ENCODE measurements around the gene CRTAC1. TPM values are rescaled to one million over a fixed set of nuclear protein-coding genes. Genes with fewer than 3 reads are reported as not detected.

Gene CRTAC1
- total RNA-seq, 4 donors from 2014 or later, result 17.5 to 35.1 (median 22.9) TPM

GRCh38 chr10:98039690-98040381, 9.4 kb upstream of the CRTAC1 start:
- TF ChIP-seq POLR2A (IDR thresholded peaks at IDR 0.05), result no peak
- TF ChIP-seq EP300 (IDR thresholded peaks at IDR 0.05), result no peak
- TF ChIP-seq CTCF (IDR thresholded peaks at IDR 0.05), result no peak
- peaks cover 0 to 4% (median 0%) of the 10 kb centered on the region in 4 donors for H3K4me1 ChIP-seq
- WGBS, 2 donors, result 65 to 67% methylated on average over 10 of the region's 10 CpGs
- no peaks in the 10 kb centered on the region for H3K9me3 ChIP-seq
- no peak for DNase-seq (ENCODE audit: low spot score in 2 of 2)
- H3K27ac ChIP-seq, result no peak overlapping the region
- H3K36me3 ChIP-seq, result no peaks in the 10 kb centered on the region
- no peak overlapping the region for H3K4me3 ChIP-seq
- peaks cover 0 to 26% of the 10 kb centered on the region in 2 donors for H3K27me3 ChIP-seq

GRCh38 chr10:98038288-98038687, 7.9 kb upstream of the CRTAC1 start:
- 15 to 17% methylated on average over 20 of the region's 20 CpGs for WGBS, 2 donors
- TF ChIP-seq EP300 (IDR thresholded peaks at IDR 0.05) (no peak), POLR2A (IDR thresholded peaks at IDR 0.05) (no peak), CTCF (IDR thresholded peaks at IDR 0.05) (no peak)

GRCh38 chr10:98035599-98035998, 5.2 kb upstream of the CRTAC1 start:
- H3K27me3 ChIP-seq, result peaks cover 0 to 30% of the 10 kb centered on the region in 2 donors
- no peaks in the 10 kb centered on the region for H3K36me3 ChIP-seq
- H3K4me3 ChIP-seq, result no peak overlapping the region
- H3K9me3 ChIP-seq, result no peaks in the 10 kb centered on the region
- 50 to 56% methylated on average over 1 of the region's 1 CpG for WGBS, 2 donors
- H3K4me1 ChIP-seq, result peaks cover 0 to 11% (median 2%) of the 10 kb centered on the region in 4 donors
- H3K27ac ChIP-seq, result no peak overlapping the region
- TF ChIP-seq CTCF (IDR thresholded peaks at IDR 0.05) (no peak), POLR2A (IDR thresholded peaks at IDR 0.05) (no peak), EP300 (IDR thresholded peaks at IDR 0.05) (no peak)
- no peak for DNase-seq (ENCODE audit: low spot score in 2 of 2)

More at GRCh38 chr10:98038288-98038687, 7.9 kb upstream of the CRTAC1 start:
- Histone ChIP-seq H3K27me3 (peaks cover 0 to 26% of the 10 kb centered on the region in 2 donors), H3K36me3 (no peaks in the 10 kb centered on the region), H3K4me1 (peaks cover 0 to 4% (median 0%) of the 10 kb centered on the region in 4 donors), H3K9me3 (no peaks in the 10 kb centered on the region), H3K4me3 (no peak overlapping the region), H3K27ac (no peak overlapping the region)
- no peak for DNase-seq (ENCODE audit: low spot score in 2 of 2)

- Histone ChIP-seq H3K36me3 (no peaks in the 10 kb centered on the region), H3K27me3 (peaks cover 0 to 34% of the 10 kb centered on the region in 2 donors), H3K27ac (no peak overlapping the region), H3K9me3 (no peaks in the 10 kb centered on the region), H3K4me1 (peaks cover 0 to 29% (median 14%) of the 10 kb centered on the region in 4 donors), H3K4me3 (no peak overlapping the region)
- 42 to 52% methylated on average over 3 of the region's 3 CpGs for WGBS, 2 donors
- no peak for TF ChIP-seq EP300 (IDR thresholded peaks at IDR 0.05)
- no peak for TF ChIP-seq CTCF (IDR thresholded peaks at IDR 0.05)
- no peak for TF ChIP-seq POLR2A (IDR thresholded peaks at IDR 0.05)
- DNase-seq (ENCODE audit: low spot score in 2 of 2), result no peak
These were observed 3.1 kb upstream of the CRTAC1 start for GRCh38 chr10:98033515-98033914.

- WGBS, 2 donors, result 31 to 33% methylated on average over 12 of the region's 12 CpGs
- Histone ChIP-seq H3K27ac (peak overlapping the region in 1 of 4 donors; percentile 80), H3K4me3 (peak overlapping the region in 2 of 4 donors; percentile 46 to 61), H3K4me1 (peaks cover 0 to 32% (median 14%) of the 10 kb centered on the region in 4 donors), H3K9me3 (no peaks in the 10 kb centered on the region), H3K36me3 (no peaks in the 10 kb centered on the region), H3K27me3 (peaks cover 0 to 27% of the 10 kb centered on the region in 2 donors)
- no peak for TF ChIP-seq EP300 (IDR thresholded peaks at IDR 0.05)
- DNase-seq (ENCODE audit: low spot score in 2 of 2), result no peak
These were observed 1.0 kb upstream of the CRTAC1 start for GRCh38 chr10:98031440-98031839.
